GM21515 (cell line): Measurements from ENCODE around the gene TNRC6C.

ENCODE experiments used
- ATAC-seq: cut with Tn5 transposase; IDR thresholded peaks from one replicate; pipeline ENCODE4 v1.9.1; 2021; ENCODE audit not compliant: unreplicated experiment

The TNRC6C gene

GRCh38 chr17:78124081-78124835 is 165.8 kb downstream of the TNRC6C start:
- ATAC-seq: no peak

DNA sequence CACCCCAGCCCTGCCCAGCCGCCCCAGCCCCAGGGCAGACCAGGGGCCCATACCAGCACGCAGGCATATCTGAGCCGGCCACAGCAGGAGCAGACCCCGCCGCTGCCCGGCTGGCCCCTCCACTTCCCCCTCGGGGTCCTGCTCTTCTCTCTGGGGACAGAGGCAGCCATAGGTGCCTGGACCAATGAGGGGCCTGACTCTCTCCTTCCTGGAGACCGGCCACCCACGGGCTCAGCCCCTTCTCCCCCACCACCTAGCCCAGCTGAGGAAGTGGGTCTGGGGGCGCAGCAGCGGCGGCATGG is 166.3 kb downstream of the TNRC6C start:
- ATAC-seq: no peak

DNA sequence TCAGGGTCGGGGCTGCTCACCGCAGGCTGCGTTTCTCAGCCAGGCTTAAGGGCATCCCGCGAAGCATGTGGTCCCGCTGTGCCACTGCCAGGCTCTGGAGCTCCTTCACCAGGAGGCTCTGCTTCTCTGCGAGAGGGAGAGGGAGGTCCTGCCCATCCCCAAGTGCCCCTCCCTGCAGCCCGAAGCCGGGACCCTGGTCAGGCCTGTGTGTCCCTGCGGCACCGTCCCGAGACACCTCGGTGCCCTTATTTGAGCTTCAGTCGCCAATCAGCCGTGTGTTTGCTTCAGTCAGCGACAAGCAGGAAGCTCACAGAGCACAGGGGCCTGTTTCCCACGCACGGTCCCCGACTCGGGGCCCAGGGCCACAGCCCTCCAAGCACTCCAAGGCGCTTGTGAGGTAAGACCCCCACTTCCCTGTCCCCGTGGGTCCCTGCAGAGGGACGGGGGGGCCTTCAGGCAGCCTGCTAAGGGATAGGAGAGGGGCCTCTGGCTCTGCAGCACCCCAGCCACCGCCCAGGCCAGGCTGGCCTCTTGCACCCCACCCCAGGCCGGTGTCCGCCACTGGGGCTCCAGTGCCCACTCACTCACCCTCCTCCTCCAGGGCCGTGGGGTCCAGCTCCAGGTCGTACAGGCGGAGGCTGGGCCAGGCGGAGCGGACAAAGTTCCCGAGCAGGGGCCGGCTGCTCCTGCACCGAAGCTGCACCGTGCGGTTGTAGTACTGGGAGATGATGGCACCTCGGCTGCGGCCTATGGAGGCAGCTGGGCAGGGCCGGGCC is 166.8 kb downstream of the TNRC6C start:
- ATAC-seq: no peak

DNA sequence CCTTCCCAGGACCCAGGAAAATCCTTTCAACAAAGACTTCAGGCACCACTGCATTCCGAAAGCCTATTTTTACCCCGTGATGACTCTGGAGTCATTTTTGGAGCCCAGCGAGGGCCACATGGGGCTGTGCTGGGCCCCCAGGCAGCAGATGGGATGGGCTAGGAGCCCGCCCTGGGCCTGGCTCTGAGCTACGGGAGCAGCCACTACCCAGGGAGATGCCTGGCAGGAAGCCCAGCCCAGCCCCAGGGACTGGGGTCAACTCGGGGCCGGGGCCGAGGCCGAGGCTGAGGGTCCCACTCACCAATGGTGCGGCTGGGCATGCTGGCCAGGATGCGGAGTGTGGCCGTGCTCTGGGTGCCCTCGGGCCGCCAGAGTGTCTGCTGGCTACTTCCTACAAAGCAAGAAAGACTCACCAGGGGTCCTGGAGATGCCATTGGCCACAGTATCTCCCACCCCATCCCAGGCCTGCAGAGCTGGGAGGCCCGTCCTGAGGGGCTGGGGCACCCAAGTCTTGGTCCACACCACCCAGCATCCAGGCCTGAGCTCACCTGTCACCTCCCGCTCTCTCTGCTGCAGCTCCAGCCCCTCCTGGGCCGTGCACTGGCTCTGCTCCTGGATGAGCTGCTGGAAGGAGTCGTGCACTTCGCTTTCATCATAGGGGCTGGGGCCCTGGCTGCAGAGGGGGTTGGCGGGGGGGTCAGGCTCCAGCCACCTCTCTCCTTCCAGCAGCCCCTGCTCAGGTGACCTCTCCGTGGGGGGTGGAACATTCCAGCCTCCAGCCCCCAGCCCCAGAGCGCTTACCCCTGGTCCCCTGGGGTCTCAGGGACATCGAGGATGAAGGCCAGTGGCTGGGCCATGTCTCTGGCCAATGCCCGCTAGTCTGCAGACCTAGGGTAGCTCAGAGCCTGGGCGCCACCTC is 167.7 kb downstream of the TNRC6C start:
- no peak for ATAC-seq

DNA sequence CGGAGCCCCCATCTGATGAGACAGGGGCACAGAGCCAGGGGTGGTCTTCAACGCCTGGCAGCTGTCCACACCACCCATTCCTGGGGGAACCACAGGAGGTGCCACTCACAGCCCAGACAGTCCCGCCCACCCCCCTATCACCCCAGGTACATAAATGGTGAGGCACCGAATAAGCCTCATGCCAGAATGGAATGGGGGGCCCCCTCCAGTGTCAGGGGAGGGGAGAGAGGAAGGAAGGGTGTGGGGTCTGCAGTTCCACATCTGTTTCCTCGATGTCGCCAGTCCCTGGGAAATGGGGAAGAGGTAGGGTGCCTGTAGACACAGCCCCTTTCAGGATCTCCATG is 168.4 kb downstream of the TNRC6C start:
- ATAC-seq: no peak

- ATAC-seq: no peak
These were observed 168.9 kb downstream of the TNRC6C start for GRCh38 chr17:78127239-78127887.

- no peak for ATAC-seq
These were observed 169.5 kb downstream of the TNRC6C start for GRCh38 chr17:78127888-78128550.

- no peak for ATAC-seq
These were observed 170.2 kb downstream of the TNRC6C start, which contains the start of gene TMC6 for GRCh38 chr17:78128551-78129350. Gene TMC6, minus strand, starts transcription at chr17:78128755. Its CDS starts 1,923 bp downstream, at chr17:78126832.

- ATAC-seq: no peak
These were observed 171.0 kb downstream of the TNRC6C start for GRCh38 chr17:78129351-78130089.

- ATAC-seq: no peak
These were observed 171.6 kb downstream of the TNRC6C start for GRCh38 chr17:78130090-78130436.

GRCh38 chr17:78130437-78131101 is 172.1 kb downstream of the TNRC6C start, which contains the start of gene TMC8:
Gene TMC8, plus strand, starts transcription at chr17:78130771. Its CDS starts 818 bp downstream, at chr17:78131589.
- peak; percentile 23 for ATAC-seq

DNA sequence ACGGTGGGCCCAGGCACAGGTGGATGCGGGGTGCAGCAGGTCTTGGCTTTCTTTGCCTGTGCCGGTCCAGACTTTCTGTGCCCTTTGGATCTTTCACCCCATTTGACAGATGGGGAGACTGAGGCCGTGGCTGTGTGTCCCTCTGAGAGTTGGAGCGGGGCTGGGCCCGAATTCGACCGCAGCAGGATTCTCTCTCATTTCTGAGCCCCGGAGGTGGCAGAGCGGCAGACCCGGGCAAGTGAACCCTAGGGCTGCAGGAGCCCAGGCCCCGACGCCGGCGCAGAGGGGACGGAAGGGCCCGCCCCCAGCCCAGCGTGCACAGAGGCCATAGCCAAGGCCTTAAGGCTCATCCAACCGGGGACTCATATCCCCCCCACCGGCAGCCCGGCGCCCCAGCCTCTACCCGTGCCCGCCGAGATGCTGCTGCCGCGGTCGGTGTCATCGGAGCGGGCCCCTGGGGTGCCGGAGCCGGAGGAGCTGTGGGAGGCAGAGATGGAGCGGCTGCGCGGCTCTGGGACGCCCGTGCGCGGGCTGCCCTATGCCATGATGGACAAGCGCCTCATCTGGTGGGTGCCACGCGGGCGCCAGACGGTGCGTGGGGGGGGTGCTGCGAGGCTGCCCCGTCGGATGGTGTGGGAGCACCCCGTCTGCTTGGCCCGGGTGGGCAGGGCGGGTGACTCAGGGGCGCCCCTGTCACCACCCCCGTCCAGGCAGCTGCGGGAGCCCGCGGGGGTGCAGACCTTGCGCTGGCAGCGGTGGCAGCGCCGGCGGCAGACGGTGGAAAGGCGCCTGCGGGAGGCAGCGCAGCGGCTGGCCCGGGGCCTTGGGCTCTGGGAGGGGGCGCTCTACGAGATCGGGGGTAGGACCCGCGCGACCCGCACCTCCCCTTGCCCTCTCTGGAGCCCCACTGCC is 172.9 kb downstream of the TNRC6C start:
- no peak for ATAC-seq

GRCh38 chr17:78132084-78132676 is 173.7 kb downstream of the TNRC6C start:
- ATAC-seq: no peak

DNA sequence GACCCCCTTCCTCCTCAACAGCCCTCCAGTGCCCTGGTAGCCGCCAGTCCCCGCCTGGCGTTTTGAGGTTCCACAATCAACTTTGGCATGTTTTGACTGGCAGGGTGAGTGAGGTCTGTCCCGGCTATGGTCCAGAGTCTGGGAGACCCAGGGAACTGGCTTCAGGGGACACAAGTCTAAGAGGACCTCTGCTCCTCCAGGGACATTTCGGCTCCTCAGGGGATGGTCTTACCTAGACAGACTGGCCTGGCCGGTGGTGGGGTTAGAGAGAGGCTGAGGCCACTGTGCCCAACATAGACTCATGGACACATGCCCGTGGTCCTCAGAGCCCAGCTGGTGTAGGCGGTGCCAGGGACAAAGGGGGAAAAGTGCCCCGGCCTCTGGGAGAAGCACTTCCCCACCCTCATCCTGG is 174.3 kb downstream of the TNRC6C start:
- ATAC-seq: no peak

- ATAC-seq: no peak
These were observed 174.9 kb downstream of the TNRC6C start for GRCh38 chr17:78133179-78133951.
